HL-60/S4 treated with retinoic acid at 250 ng/mL for 4 days and 3 days (cell line): ENCODE data around the gene SARS2.

ENCODE experiments used
- in situ Hi-C: fragments of 300-500 bp; cut with MboI; formaldehyde crosslinking; loops from 2 replicates; pipeline ENCODE4 v1.7.0; 2022; ENCODE audit warnings: low sequenced_read_pairs

Gene SARS2

GRCh38 chr19:38919837-38920601 lies 10.5 kb downstream of the SARS2 start:
- in situ Hi-C loops: loop anchor here (25.0 kb wide), 1 partner anchor 508 kb away; the partner anchor contains the start of gene FAM98C

- in situ Hi-C loops: loop anchor here (25.0 kb wide), 1 partner anchor 506 kb away; the partner anchor contains the start of gene FAM98C
These were observed 12.0 kb downstream of the SARS2 start for GRCh38 chr19:38918526-38918925.

- in situ Hi-C loops: loop anchor here (25.0 kb wide), 1 partner anchor 506 kb away; the partner anchor contains the start of gene FAM98C
These were observed 12.6 kb downstream of the SARS2 start for GRCh38 chr19:38917921-38918491.

GRCh38 chr19:38917516-38917915 lies 13.0 kb downstream of the SARS2 start:
- in situ Hi-C loops: loop anchor here (25.0 kb wide), 1 partner anchor 505 kb away; the partner anchor contains the start of gene FAM98C

- in situ Hi-C loops: loop anchor here (25.0 kb wide), 1 partner anchor 503 kb away; the partner anchor contains the start of gene FAM98C
These were observed 14.9 kb downstream of the SARS2 start for GRCh38 chr19:38915329-38916321.

GRCh38 chr19:38913958-38914357 lies 16.6 kb downstream of the SARS2 start:
- in situ Hi-C loops: loop anchor here (25.0 kb wide), 1 partner anchor 502 kb away; the partner anchor contains the start of gene FAM98C

- in situ Hi-C loops: loop anchor here (25.0 kb wide), 1 partner anchor 501 kb away; the partner anchor contains the start of gene FAM98C
These were observed 17.7 kb downstream of the SARS2 start for GRCh38 chr19:38912600-38913514.

- in situ Hi-C loops: loop anchor here (25.0 kb wide), 1 partner anchor 499 kb away; the partner anchor contains the start of gene FAM98C
These were observed 19.1 kb downstream of the SARS2 start for GRCh38 chr19:38911388-38912001.

GRCh38 chr19:38910488-38910887 lies 20.1 kb downstream of the SARS2 start:
- in situ Hi-C loops: loop anchor here (25.0 kb wide), 1 partner anchor 498 kb away; the partner anchor contains the start of gene FAM98C

GRCh38 chr19:38908911-38909310 lies 21.7 kb downstream of the SARS2 start:
- in situ Hi-C loops: loop anchor here (25.0 kb wide), 1 partner anchor 497 kb away; the partner anchor contains the start of gene FAM98C

GRCh38 chr19:38907670-38908069 lies 22.9 kb downstream of the SARS2 start:
- in situ Hi-C loops: loop anchor here (25.0 kb wide), 1 partner anchor 495 kb away; the partner anchor contains the start of gene FAM98C

- in situ Hi-C loops: loop anchor here (25.0 kb wide), 1 partner anchor 495 kb away; the partner anchor contains the start of gene FAM98C
These were observed 23.3 kb downstream of the SARS2 start for GRCh38 chr19:38907227-38907626.

- in situ Hi-C loops: loop anchor here (25.0 kb wide), 1 partner anchor 493 kb away; the partner anchor contains the start of gene FAM98C
These were observed 24.9 kb downstream of the SARS2 start for GRCh38 chr19:38905620-38906019.

- in situ Hi-C loops: loop anchor here (25.0 kb wide), 1 partner anchor 493 kb away; the partner anchor contains the start of gene FAM98C
These were observed 25.7 kb downstream of the SARS2 start for GRCh38 chr19:38904581-38905539.

GRCh38 chr19:38901683-38902082 lies 28.9 kb downstream of the SARS2 start:
- in situ Hi-C loops: loop anchor here (25.0 kb wide), 1 partner anchor 489 kb away; the partner anchor contains the start of gene FAM98C

- in situ Hi-C loops: loop anchor here (25.0 kb wide), 1 partner anchor 488 kb away; the partner anchor contains the start of gene FAM98C
These were observed 29.8 kb downstream of the SARS2 start for GRCh38 chr19:38900743-38901190.

GRCh38 chr19:38900202-38900629 lies 30.3 kb downstream of the SARS2 start:
- in situ Hi-C loops: loop anchor here (25.0 kb wide), 1 partner anchor 488 kb away; the partner anchor contains the start of gene FAM98C
